Measurements from ENCODE around the gene ALOX15. TPM values are rescaled to one million over a fixed set of nuclear protein-coding genes. Genes with fewer than 3 reads are reported as not detected.

ALOX15 gene
- total RNA-seq, 1 donor from 2014 or later = not detected

- DNase-seq (ENCODE audit: low read depth) = no peak
- H3K4me3 ChIP-seq (ENCODE audit: low read depth, low read length) = no peak overlapping the region
- no peak for TF ChIP-seq CTCF (conservative IDR thresholded peaks at IDR 0.05; ENCODE audit: low read depth, low read length)
Observed at GRCh38 chr17:4635823-4636375, 5.6 kb downstream of the ALOX15 start.

GRCh38 chr17:4634976-4635375, 6.5 kb downstream of the ALOX15 start:
- no peak overlapping the region for H3K4me3 ChIP-seq (ENCODE audit: low read depth, low read length)
- TF ChIP-seq CTCF (conservative IDR thresholded peaks at IDR 0.05; ENCODE audit: low read depth, low read length) = no peak
- no peak for DNase-seq (ENCODE audit: low read depth)

- H3K4me3 ChIP-seq (ENCODE audit: low read depth, low read length) = no peak overlapping the region
- TF ChIP-seq CTCF (conservative IDR thresholded peaks at IDR 0.05; ENCODE audit: low read depth, low read length) = no peak
Observed at GRCh38 chr17:4633643-4634042, 7.8 kb downstream of the ALOX15 start.

GRCh38 chr17:4632581-4632920, 8.9 kb downstream of the ALOX15 start:
- TF ChIP-seq CTCF (conservative IDR thresholded peaks at IDR 0.05; ENCODE audit: low read depth, low read length) = no peak
- no peak overlapping the region for H3K4me3 ChIP-seq (ENCODE audit: low read depth, low read length)
- no peak for DNase-seq (ENCODE audit: low read depth)

More at GRCh38 chr17:4633643-4634042, 7.8 kb downstream of the ALOX15 start:
- DNase-seq (ENCODE audit: low read depth) = no peak

- TF ChIP-seq CTCF (conservative IDR thresholded peaks at IDR 0.05; ENCODE audit: low read depth, low read length) = no peak
- H3K4me3 ChIP-seq (ENCODE audit: low read depth, low read length) = no peak overlapping the region
- DNase-seq (ENCODE audit: low read depth) = no peak
Observed at GRCh38 chr17:4631836-4632580, 9.5 kb downstream of the ALOX15 start.

GRCh38 chr17:4631431-4631830, 10.0 kb downstream of the ALOX15 start:
- TF ChIP-seq CTCF (conservative IDR thresholded peaks at IDR 0.05; ENCODE audit: low read depth, low read length) = no peak
- no peak overlapping the region for H3K4me3 ChIP-seq (ENCODE audit: low read depth, low read length)
- DNase-seq (ENCODE audit: low read depth) = no peak

All from epithelial cell of proximal tubule (primary cell).